DOHH2 (cell line): Measurements from ENCODE around the gene BRCA2.

Source experiments
- EZH2phosphoT487 ChIP-seq: fragments of 200-600 bp; sonication (generic); IDR thresholded peaks from 2 replicates; pipeline ENCODE4 v1.6.1; 2017; ENCODE audit warnings: borderline replicate concordance, mild to moderate bottlenecking, antibody characterized with exemption, low read length, moderate library complexity, mixed read lengths
- TF ChIP-seq, protein P1 (sequence below): fragments of 200-600 bp; sonication (generic); IDR thresholded peaks from one replicate; pipeline ENCODE4 v1.5.1; 2014; ENCODE audit warnings: antibody characterized with exemption, mild to moderate bottlenecking, low read depth, low read length; ENCODE audit not compliant: poor library complexity, severe bottlenecking

GRCh38 chr13:32429433-32429909, 114.2 kb downstream of the BRCA2 start:
- no peak for TF ChIP-seq EZH2phosphoT487
- TF ChIP-seq, protein P1, sequence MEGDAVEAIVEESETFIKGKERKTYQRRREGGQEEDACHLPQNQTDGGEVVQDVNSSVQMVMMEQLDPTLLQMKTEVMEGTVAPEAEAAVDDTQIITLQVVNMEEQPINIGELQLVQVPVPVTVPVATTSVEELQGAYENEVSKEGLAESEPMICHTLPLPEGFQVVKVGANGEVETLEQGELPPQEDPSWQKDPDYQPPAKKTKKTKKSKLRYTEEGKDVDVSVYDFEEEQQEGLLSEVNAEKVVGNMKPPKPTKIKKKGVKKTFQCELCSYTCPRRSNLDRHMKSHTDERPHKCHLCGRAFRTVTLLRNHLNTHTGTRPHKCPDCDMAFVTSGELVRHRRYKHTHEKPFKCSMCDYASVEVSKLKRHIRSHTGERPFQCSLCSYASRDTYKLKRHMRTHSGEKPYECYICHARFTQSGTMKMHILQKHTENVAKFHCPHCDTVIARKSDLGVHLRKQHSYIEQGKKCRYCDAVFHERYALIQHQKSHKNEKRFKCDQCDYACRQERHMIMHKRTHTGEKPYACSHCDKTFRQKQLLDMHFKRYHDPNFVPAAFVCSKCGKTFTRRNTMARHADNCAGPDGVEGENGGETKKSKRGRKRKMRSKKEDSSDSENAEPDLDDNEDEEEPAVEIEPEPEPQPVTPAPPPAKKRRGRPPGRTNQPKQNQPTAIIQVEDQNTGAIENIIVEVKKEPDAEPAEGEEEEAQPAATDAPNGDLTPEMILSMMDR = no peak
